Measurements from ENCODE around the gene RGMB.

Gene RGMB

GRCh38 chr5:98755406-98755805 is 18.1 kb upstream of the RGMB start:
- no CpG with 5 or more reads among the region's 3 CpGs for WGBS (ENCODE audit: extremely low coverage, insufficient coverage, insufficient read length)
- no peaks in the 10 kb centered on the region for H3K9me3 ChIP-seq (ENCODE audit: insufficient read depth, low read depth, low read length)
- no peak overlapping the region for H3K23ac ChIP-seq (ENCODE audit: low read length)
- no peak overlapping the region for H3K27ac ChIP-seq (ENCODE audit: low read depth, low read length)
- H4K12ac ChIP-seq (ENCODE audit: low read depth, low read length): no peak overlapping the region
- no peak overlapping the region for H3K4ac ChIP-seq (ENCODE audit: low read depth, low read length)
- no peak overlapping the region for H3K18ac ChIP-seq (ENCODE audit: low read length)
- no peak overlapping the region for H3K4me3 ChIP-seq (ENCODE audit: low read depth, low read length)
- H3K4me1 ChIP-seq (ENCODE audit: control insufficient read depth in 1 of 2, insufficient read depth in 2 of 2, low read length in 2 of 2): peaks cover 0 to 2% of the 10 kb centered on the region in 2 experiments
- no peaks in the 10 kb centered on the region for H3K27me3 ChIP-seq (ENCODE audit: insufficient read depth, low read length)
- no peak overlapping the region for H2BK120ac ChIP-seq (ENCODE audit: insufficient read depth, low read length, poor library complexity)
- H2BK12ac ChIP-seq (ENCODE audit: low read length): no peak overlapping the region
- H3K79me2 ChIP-seq (ENCODE audit: control insufficient read depth, insufficient read depth, low read length, poor library complexity): no peaks in the 10 kb centered on the region
- no peak overlapping the region for H3K14ac ChIP-seq (ENCODE audit: low read length)
- H2AK5ac ChIP-seq (ENCODE audit: low read length): no peak overlapping the region
- no peak overlapping the region for H3K9ac ChIP-seq (ENCODE audit: low read length)
- no peak overlapping the region for H4K8ac ChIP-seq (ENCODE audit: low read depth, low read length)
- no peak overlapping the region for H3K4me2 ChIP-seq (ENCODE audit: low read length)
- no peak overlapping the region for H2BK5ac ChIP-seq (ENCODE audit: low read depth, low read length, poor library complexity)
- no peaks in the 10 kb centered on the region for H3K79me1 ChIP-seq (ENCODE audit: low read length)
- H2AFZ ChIP-seq (ENCODE audit: insufficient read depth, low read length, poor library complexity): no peak overlapping the region
- no peak overlapping the region for H4K91ac ChIP-seq (ENCODE audit: low read depth, low read length)
- DNase-seq: peak in 1 of 2 donors; percentile 24
- H3K36me3 ChIP-seq (ENCODE audit: control insufficient read depth in 1 of 2, insufficient read depth in 2 of 2, low read length in 2 of 2): no peaks in the 10 kb centered on the region

GRCh38 chr5:98757978-98758377 is 15.5 kb upstream of the RGMB start:
- no peak overlapping the region for H4K91ac ChIP-seq (ENCODE audit: low read depth, low read length)
- no peak overlapping the region for H3K4me3 ChIP-seq (ENCODE audit: low read depth, low read length)
- no peak overlapping the region for H2AK5ac ChIP-seq (ENCODE audit: low read length)
- H4K12ac ChIP-seq (ENCODE audit: low read depth, low read length): no peak overlapping the region
- H3K9me3 ChIP-seq (ENCODE audit: insufficient read depth, low read depth, low read length): no peaks in the 10 kb centered on the region
- no peak overlapping the region for H2BK120ac ChIP-seq (ENCODE audit: insufficient read depth, low read length, poor library complexity)
- no peak overlapping the region for H3K27ac ChIP-seq (ENCODE audit: low read depth, low read length)
- no peak overlapping the region for H3K4ac ChIP-seq (ENCODE audit: low read depth, low read length)
- H2AFZ ChIP-seq (ENCODE audit: insufficient read depth, low read length, poor library complexity): no peak overlapping the region
- H3K27me3 ChIP-seq (ENCODE audit: insufficient read depth, low read length): no peaks in the 10 kb centered on the region
- no peaks in the 10 kb centered on the region for H3K79me2 ChIP-seq (ENCODE audit: control insufficient read depth, insufficient read depth, low read length, poor library complexity)
- H2BK5ac ChIP-seq (ENCODE audit: low read depth, low read length, poor library complexity): no peak overlapping the region
- H3K79me1 ChIP-seq (ENCODE audit: low read length): no peaks in the 10 kb centered on the region
- no peak overlapping the region for H3K14ac ChIP-seq (ENCODE audit: low read length)
- H4K8ac ChIP-seq (ENCODE audit: low read depth, low read length): no peak overlapping the region
- H3K4me2 ChIP-seq (ENCODE audit: low read length): no peak overlapping the region
- H3K36me3 ChIP-seq (ENCODE audit: control insufficient read depth in 1 of 2, insufficient read depth in 2 of 2, low read length in 2 of 2): no peaks in the 10 kb centered on the region
- no peak for DNase-seq
- H3K9ac ChIP-seq (ENCODE audit: low read length): no peak overlapping the region
- no peaks in the 10 kb centered on the region for H3K4me1 ChIP-seq (ENCODE audit: control insufficient read depth in 1 of 2, insufficient read depth in 2 of 2, low read length in 2 of 2)
- H2BK12ac ChIP-seq (ENCODE audit: low read length): no peak overlapping the region
- H3K23ac ChIP-seq (ENCODE audit: low read length): no peak overlapping the region
- WGBS (ENCODE audit: extremely low coverage, insufficient coverage, insufficient read length): no CpG with 5 or more reads among the region's 2 CpGs
- no peak overlapping the region for H3K18ac ChIP-seq (ENCODE audit: low read length)

- no peak overlapping the region for H3K14ac ChIP-seq (ENCODE audit: low read length)
- peak overlapping the region; percentile 34 for H3K4me2 ChIP-seq (ENCODE audit: low read length)
- no peaks in the 10 kb centered on the region for H3K36me3 ChIP-seq (ENCODE audit: control insufficient read depth in 1 of 2, insufficient read depth in 2 of 2, low read length in 2 of 2)
- no peaks in the 10 kb centered on the region for H3K9me3 ChIP-seq (ENCODE audit: insufficient read depth, low read depth, low read length)
- H3K79me2 ChIP-seq (ENCODE audit: control insufficient read depth, insufficient read depth, low read length, poor library complexity): no peaks in the 10 kb centered on the region
- peak in 1 of 2 donors; percentile 9 for DNase-seq
- no peak overlapping the region for H2BK5ac ChIP-seq (ENCODE audit: low read depth, low read length, poor library complexity)
- no peak overlapping the region for H4K8ac ChIP-seq (ENCODE audit: low read depth, low read length)
- no peak overlapping the region for H3K18ac ChIP-seq (ENCODE audit: low read length)
- H3K4me1 ChIP-seq (ENCODE audit: control insufficient read depth in 1 of 2, insufficient read depth in 2 of 2, low read length in 2 of 2): no peaks in the 10 kb centered on the region
- no peaks in the 10 kb centered on the region for H3K27me3 ChIP-seq (ENCODE audit: insufficient read depth, low read length)
- H2AFZ ChIP-seq (ENCODE audit: insufficient read depth, low read length, poor library complexity): no peak overlapping the region
- H3K9ac ChIP-seq (ENCODE audit: low read length): no peak overlapping the region
- no peak overlapping the region for H4K12ac ChIP-seq (ENCODE audit: low read depth, low read length)
- no peak overlapping the region for H2BK12ac ChIP-seq (ENCODE audit: low read length)
- H3K4ac ChIP-seq (ENCODE audit: low read depth, low read length): no peak overlapping the region
- no peaks in the 10 kb centered on the region for H3K79me1 ChIP-seq (ENCODE audit: low read length)
- H3K4me3 ChIP-seq (ENCODE audit: low read depth, low read length): no peak overlapping the region
- no CpG with 5 or more reads among the region's 6 CpGs for WGBS (ENCODE audit: extremely low coverage, insufficient coverage, insufficient read length)
- peak overlapping the region; percentile 25 for H3K27ac ChIP-seq (ENCODE audit: low read depth, low read length)
- no peak overlapping the region for H2BK120ac ChIP-seq (ENCODE audit: insufficient read depth, low read length, poor library complexity)
- H3K23ac ChIP-seq (ENCODE audit: low read length): no peak overlapping the region
- no peak overlapping the region for H4K91ac ChIP-seq (ENCODE audit: low read depth, low read length)
- H2AK5ac ChIP-seq (ENCODE audit: low read length): no peak overlapping the region
Observed at GRCh38 chr5:98763001-98763630, 10.3 kb upstream of the RGMB start.

- H3K9me3 ChIP-seq (ENCODE audit: insufficient read depth, low read depth, low read length): no peaks in the 10 kb centered on the region
- H2AFZ ChIP-seq (ENCODE audit: insufficient read depth, low read length, poor library complexity): no peak overlapping the region
- no CpG with 5 or more reads among the region's 4 CpGs for WGBS (ENCODE audit: extremely low coverage, insufficient coverage, insufficient read length)
Observed at GRCh38 chr5:98765815-98766214, 7.6 kb upstream of the RGMB start.

More at GRCh38 chr5:98765815-98766214, 7.6 kb upstream of the RGMB start:
- Histone ChIP-seq H3K79me2 (ENCODE audit: control insufficient read depth, insufficient read depth, low read length, poor library complexity) (no peaks in the 10 kb centered on the region), H3K4ac (ENCODE audit: low read depth, low read length) (no peak overlapping the region), H3K79me1 (ENCODE audit: low read length) (peaks cover 3% of the 10 kb centered on the region), H3K18ac (ENCODE audit: low read length) (no peak overlapping the region), H3K23ac (ENCODE audit: low read length) (no peak overlapping the region), H2BK12ac (ENCODE audit: low read length) (no peak overlapping the region), H3K4me1 (ENCODE audit: control insufficient read depth in 1 of 2, insufficient read depth in 2 of 2, low read length in 2 of 2) (peaks cover 3 to 8% of the 10 kb centered on the region in 2 experiments), H3K9ac (ENCODE audit: low read length) (no peak overlapping the region), H3K36me3 (ENCODE audit: control insufficient read depth in 1 of 2, insufficient read depth in 2 of 2, low read length in 2 of 2) (no peaks in the 10 kb centered on the region), H4K91ac (ENCODE audit: low read depth, low read length) (no peak overlapping the region), H2BK120ac (ENCODE audit: insufficient read depth, low read length, poor library complexity) (no peak overlapping the region), H4K8ac (ENCODE audit: low read depth, low read length) (no peak overlapping the region), H3K14ac (ENCODE audit: low read length) (no peak overlapping the region), H3K27ac (ENCODE audit: low read depth, low read length) (no peak overlapping the region), H2AK5ac (ENCODE audit: low read length) (no peak overlapping the region), H2BK5ac (ENCODE audit: low read depth, low read length, poor library complexity) (no peak overlapping the region), H4K12ac (ENCODE audit: low read depth, low read length) (no peak overlapping the region), H3K4me2 (ENCODE audit: low read length) (no peak overlapping the region), H3K27me3 (ENCODE audit: insufficient read depth, low read length) (peaks cover 14% of the 10 kb centered on the region), H3K4me3 (ENCODE audit: low read depth, low read length) (no peak overlapping the region)
- DNase-seq: no peak

Measured in trophoblast cell (in vitro differentiated cells and primary cell).